Chondrocyte (in vitro differentiated cells): Measurements from ENCODE around the gene GNL2. TPM values are rescaled to one million over a fixed set of nuclear protein-coding genes. Genes with fewer than 3 reads are reported as not detected.

Experiments used
- DNase-seq: peaks from one replicate; pipeline ENCODE4 v3.0.0; 2021; ENCODE audit warnings: mixed read lengths, low spot score
- H3K27ac Mint-ChIP-seq: one replicate; pipeline ENCODE4 v1.8.0; 2021; ENCODE audit warnings: mild to moderate bottlenecking, moderate library complexity, mixed read lengths; ENCODE audit not compliant: unreplicated experiment
- H3K27me3 Mint-ChIP-seq: 2 replicates; pipeline ENCODE4 v1.8.0; 2021; ENCODE audit warnings: low read depth, mixed read lengths
- H3K36me3 Mint-ChIP-seq: 2 replicates; pipeline ENCODE4 v1.8.0; 2021; ENCODE audit warnings: low read depth, mixed read lengths
- H3K4me1 Mint-ChIP-seq: 2 replicates; pipeline ENCODE4 v1.8.0; 2021; ENCODE audit warnings: low read depth, mild to moderate bottlenecking, mixed read lengths
- H3K4me3 Mint-ChIP-seq: one replicate; pipeline ENCODE4 v1.8.0; 2021; ENCODE audit warnings: mild to moderate bottlenecking, moderate library complexity, mixed read lengths; ENCODE audit not compliant: unreplicated experiment
- H3K9me3 Mint-ChIP-seq: 2 replicates; pipeline ENCODE4 v1.8.0; 2021; ENCODE audit warnings: low read depth, mixed read lengths
- CTCF ChIP-seq: fragments of 200-600 bp; sonication (generic); IDR thresholded peaks from 2 replicates; pipeline ENCODE4 v1.5.0; 2021; ENCODE audit warnings: antibody characterized with exemption, mild to moderate bottlenecking, moderate library complexity
- total RNA-seq: library from RNA; stranded (reverse); gene quantifications from 3 replicates; pipeline ENCODE4 v1.2.1, GENCODE V29; 2021

The GNL2 gene
- total RNA-seq, 1 donor from 2014 or later: 47.6 TPM

DNA sequence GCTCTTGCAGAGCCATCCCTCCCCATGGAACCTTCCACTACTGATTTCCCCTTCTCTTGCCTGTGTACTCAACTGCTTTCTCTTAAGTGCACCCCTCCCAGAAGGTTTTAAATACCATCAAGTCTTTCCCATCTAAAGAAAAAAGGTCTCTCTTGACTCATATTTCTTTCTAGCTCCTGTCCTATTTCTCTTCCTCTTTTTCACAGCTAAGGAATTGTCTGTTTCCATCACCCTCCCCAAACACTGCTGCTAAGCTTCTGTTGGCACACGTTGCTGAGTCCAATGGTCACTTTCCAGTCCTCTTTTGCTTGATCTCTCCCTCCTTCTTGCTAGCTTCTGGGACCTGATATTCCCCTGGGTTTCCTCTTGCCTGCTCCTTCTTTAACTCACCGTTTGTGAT lies 13.3 kb upstream of the GNL2 start:
- TF ChIP-seq CTCF: no peak
- H3K27ac Mint-ChIP-seq: no peak overlapping the region

GRCh38 chr1:37606481-37607263 lies 10.9 kb upstream of the GNL2 start:
- DNase-seq: no peak
- no peak overlapping the region for H3K27ac Mint-ChIP-seq
- H3K36me3 Mint-ChIP-seq: no peaks in the 10 kb centered on the region
- no peaks in the 10 kb centered on the region for H3K9me3 Mint-ChIP-seq
- no peak for TF ChIP-seq CTCF
- no peak overlapping the region for H3K4me3 Mint-ChIP-seq
- peaks cover 5% of the 10 kb centered on the region for H3K4me1 Mint-ChIP-seq
- peaks cover 21% of the 10 kb centered on the region for H3K27me3 Mint-ChIP-seq

More for the DNA sequence above, 13.3 kb upstream of the GNL2 start:
- no peak for DNase-seq
- Mint-ChIP-seq H3K36me3 (no peaks in the 10 kb centered on the region), H3K27me3 (peaks cover 36% of the 10 kb centered on the region), H3K4me1 (no peaks in the 10 kb centered on the region), H3K4me3 (no peak overlapping the region), H3K9me3 (no peaks in the 10 kb centered on the region)

DNA sequence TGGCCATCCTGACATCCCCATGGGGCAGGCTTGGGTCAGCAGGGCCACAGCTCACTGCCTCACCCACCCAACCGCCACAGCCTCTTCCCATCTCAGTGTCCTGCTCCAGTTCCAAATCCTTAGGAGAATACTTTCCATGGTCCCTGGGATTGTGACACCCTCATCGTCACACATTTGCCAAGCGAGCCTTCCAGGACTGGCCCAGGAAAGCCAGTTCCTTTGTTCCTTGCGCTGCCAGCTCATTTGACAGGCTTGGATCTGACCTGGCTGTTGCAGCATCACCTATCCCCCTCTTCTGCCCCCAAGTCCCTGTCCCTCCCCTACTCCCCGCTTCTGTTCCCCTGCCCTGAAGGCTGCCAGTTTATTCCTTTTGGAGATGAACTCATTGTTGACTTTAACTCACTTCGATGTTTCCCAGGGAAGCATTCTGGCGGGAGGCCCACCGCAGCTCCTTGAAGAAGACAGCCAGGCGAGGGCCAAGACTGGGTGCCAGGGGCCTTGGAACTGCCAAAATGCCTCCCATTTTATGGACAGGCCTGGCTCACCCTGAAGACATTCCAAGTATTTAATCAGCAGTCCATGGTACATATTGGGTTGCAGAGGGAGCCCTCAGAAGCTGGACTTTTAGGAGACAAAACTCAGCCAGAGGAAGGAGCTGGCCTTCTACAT lies 10.2 kb upstream of the GNL2 start:
- Mint-ChIP-seq H3K4me1 (peaks cover 12% of the 10 kb centered on the region), H3K9me3 (no peaks in the 10 kb centered on the region), H3K4me3 (no peak overlapping the region), H3K27me3 (peaks cover 14% of the 10 kb centered on the region), H3K27ac (no peak overlapping the region), H3K36me3 (no peaks in the 10 kb centered on the region)
- no peak for DNase-seq
- TF ChIP-seq CTCF: no peak

DNA sequence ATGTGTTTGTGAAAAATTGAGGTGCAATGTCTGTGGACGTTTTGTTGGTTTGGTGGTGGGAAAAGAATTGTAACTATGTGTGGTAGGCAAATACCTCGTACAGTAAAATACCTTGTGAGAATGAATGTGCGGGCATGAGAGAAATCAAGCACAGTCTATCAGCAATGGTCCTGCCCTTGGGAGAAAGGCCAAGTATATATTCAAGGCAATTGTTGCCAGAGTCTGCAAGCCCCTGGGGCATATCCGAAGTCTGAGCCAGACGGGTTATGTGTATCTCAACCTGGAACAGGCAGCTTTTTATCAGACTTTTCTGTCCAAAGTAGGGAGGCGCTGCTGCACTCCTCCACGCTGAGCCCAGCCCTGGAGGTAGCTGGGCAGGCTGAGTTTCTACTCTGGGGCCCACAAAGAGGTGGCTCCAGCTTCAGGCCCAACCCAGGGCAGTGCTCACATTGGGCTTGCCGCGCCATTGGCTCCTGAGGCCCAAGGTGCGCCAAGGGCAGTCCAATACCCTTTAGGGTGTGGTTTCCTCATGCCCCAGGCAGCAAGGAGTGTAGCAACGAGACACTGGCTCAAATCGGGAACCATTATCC lies 9.4 kb upstream of the GNL2 start:
- no peaks in the 10 kb centered on the region for H3K9me3 Mint-ChIP-seq
- TF ChIP-seq CTCF: no peak
- H3K4me1 Mint-ChIP-seq: peaks cover 12% of the 10 kb centered on the region
- DNase-seq: no peak
- H3K27me3 Mint-ChIP-seq: peaks cover 14% of the 10 kb centered on the region
- no peak overlapping the region for H3K4me3 Mint-ChIP-seq
- no peaks in the 10 kb centered on the region for H3K36me3 Mint-ChIP-seq
- no peak overlapping the region for H3K27ac Mint-ChIP-seq
